COLO668 (cell line): Measurements from ENCODE around the gene CADM4.
A peak's percentile ranks its signal among the peaks of the same experiment; 100 is the strongest.

Experiments
- DNase-seq: peaks from one replicate; lab custom pipeline; 2025; ENCODE audit not compliant: unreplicated experiment; lab: John Stamatoyannopoulos, UW

The CADM4 gene

GRCh38 chr19:43634872-43635560 lies 4.6 kb downstream of the CADM4 start:
- no peak for DNase-seq

- no peak for DNase-seq
Observed at GRCh38 chr19:43634506-43634871, 5.2 kb downstream of the CADM4 start.

GRCh38 chr19:43634068-43634467 lies 5.6 kb downstream of the CADM4 start:
- DNase-seq = no peak

- DNase-seq = no peak
Observed at GRCh38 chr19:43633520-43633919, 6.1 kb downstream of the CADM4 start.

- no peak for DNase-seq
Observed at GRCh38 chr19:43631491-43631890, 8.2 kb downstream of the CADM4 start.

- DNase-seq = no peak
Observed at GRCh38 chr19:43628646-43629326, 10.9 kb downstream of the CADM4 start.

GRCh38 chr19:43626838-43627237 lies 12.8 kb downstream of the CADM4 start:
- no peak for DNase-seq

DNA sequence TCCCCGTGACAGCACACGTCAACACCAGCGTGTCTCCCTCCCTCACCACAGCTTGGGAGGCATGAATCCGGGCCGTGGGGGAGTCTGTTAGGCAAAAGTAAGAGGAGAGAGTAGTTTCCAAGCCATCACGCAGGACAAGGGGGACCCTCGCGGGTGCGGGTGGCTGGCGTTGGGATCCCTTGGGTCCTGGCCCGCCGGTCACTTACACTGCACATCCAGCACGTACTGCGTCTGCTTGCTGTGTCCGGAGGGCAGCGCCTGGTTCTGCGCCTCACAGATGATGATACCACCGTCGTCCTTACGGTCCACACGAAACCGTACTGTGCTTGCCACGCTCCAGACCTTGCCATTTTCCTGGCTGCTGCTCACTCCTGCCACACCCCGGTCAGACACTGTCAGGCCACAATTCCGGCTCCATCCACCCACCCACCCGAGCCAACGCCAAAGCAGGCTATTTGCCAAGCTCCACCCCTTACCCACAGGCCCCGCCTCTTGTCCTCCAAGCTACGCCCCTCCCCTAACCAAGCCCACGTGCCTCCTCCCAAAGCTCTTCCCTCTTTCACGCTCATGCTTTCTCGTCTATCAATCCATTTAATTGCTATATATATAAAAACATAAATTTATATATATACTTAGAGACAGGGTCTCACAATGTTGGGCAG lies 13.6 kb downstream of the CADM4 start:
- peak; percentile 5 for DNase-seq

GRCh38 chr19:43624933-43625332 lies 14.7 kb downstream of the CADM4 start:
- DNase-seq = peak; percentile 44

- no peak for DNase-seq
Observed at GRCh38 chr19:43623889-43624670, 15.6 kb downstream of the CADM4 start.

GRCh38 chr19:43622956-43623355 lies 16.7 kb downstream of the CADM4 start:
- DNase-seq = no peak

DNA sequence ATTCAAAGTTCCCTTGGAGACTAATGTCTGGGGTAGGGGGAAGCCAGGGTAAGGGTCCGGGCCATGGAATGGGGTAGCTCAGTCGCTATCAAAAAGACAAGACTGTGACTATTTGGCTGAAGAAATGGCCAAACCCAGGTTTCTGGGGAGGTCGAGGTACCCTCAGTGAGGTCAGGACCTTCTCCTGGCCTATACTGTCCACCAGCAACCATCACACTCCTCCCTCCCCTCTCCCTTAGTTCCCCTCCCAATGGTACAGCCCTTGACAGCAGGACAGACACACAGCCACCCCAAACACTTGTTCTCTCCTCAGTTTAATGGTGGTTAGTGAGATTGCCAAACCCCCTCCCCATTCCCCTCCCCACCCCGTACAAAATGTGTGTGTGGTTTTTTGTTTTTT lies 17.6 kb downstream of the CADM4 start:
- no peak for DNase-seq

GRCh38 chr19:43620061-43621001 lies 19.3 kb downstream of the CADM4 start:
- no peak for DNase-seq

DNA sequence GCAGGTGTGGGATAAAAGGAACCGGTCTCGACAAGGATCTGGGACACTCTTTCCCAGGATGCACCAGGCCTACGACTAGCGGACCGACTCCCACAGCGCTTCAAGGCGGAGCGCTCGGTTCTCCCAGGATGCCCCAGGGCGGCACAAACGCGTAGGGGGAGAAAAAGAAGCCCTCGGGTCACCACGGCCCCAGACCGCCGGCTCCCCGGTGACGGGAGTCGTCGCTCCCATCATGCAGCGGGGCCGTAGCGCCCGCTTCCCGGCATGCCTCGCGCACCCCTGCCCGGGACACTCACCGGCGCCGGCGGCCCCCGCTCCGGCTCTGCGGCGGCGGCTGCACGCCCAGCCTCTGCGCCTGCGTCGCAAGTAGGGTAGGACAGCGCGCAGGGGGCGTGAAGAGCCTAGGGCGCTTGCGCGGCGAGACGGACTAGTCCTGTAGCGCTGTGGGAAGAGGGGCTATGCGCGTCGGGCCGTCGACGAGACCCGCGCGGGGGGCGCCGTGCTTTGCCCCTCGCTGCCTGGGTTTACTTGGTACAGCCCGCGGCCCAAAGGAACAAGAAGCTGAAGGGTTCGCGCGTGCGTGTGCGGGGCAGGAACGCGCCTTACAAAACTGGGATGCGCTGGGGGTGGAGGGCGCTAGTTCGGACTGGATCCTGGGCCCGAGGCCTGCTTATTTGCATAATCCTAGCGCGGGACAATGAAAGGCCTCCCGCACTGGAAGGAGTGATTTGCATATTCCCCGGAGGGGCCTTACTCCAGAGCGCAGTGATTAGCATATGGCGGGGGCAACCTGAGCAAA lies 20.2 kb downstream of the CADM4 start, which contains the start of gene ZNF428:
ZNF428 (minus strand) TSS at position 368 of the 799 bp plus-strand sequence. CDS start 5,325 bp downstream, outside the sequence.
- DNase-seq = peak; percentile 87

DNA sequence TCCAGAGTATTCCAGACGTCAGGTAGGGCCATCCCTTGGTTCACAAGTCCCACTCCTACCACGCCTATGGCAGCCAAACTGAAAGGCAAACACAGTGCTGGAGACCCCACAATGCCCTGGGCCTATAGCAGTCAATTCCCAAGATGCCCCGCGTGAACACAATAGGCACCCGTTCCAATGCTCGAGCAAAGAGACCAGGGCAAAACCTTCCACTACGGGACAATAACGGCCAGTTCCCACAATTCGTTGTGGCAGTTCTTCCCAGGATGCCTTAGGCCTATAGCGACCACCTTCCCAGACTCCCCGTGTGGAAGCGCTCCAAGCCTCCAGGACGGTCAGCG lies 20.8 kb downstream of the CADM4 start:
- peak; percentile 68 for DNase-seq

- no peak for DNase-seq
Observed at GRCh38 chr19:43616954-43617353, 22.7 kb downstream of the CADM4 start.

DNA sequence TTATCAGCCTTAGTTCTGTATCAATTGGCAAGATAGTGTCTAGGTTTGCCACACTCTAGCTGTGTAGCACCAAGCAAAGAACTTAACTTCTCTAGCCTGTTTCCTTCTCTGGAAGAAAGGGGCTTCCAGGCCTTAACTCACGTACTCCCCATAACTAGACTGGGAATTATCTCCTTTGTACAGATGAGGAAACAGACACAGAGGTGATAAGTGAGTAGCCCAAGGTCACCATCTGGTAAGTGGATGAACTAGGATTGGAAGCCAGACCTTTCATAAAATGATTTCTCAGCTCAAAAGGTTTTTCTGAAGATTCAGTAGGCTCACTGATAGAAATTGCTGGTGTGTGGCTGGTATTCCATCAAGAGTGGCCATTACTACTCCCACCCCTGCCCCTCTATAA lies 23.3 kb downstream of the CADM4 start:
- no peak for DNase-seq

- DNase-seq = no peak
Observed at GRCh38 chr19:43612374-43612773, 27.3 kb downstream of the CADM4 start.

DNA sequence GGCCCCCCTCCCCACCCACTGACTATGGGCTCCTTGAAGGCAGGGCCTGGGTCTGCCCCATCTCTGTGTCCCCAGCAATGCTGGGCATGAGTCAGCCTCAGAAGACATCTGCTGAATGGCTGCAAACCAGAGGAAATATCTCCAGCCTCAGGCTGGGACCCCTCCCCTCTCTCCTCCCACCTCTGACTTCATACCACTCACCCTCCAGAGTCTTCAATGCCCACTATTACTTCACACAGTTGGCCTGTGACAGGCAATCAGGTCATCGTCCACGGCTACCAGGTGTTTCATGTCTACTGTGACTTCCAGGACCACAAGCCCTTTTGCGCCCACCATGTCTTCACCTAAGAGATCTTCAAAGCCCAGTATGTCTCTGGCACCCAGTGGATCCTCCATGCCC lies 27.9 kb downstream of the CADM4 start, which contains the start of gene SRRM5:
SRRM5 (plus strand) TSS at position 301 of the 400 bp plus-strand sequence; CDS start at position 335, 34 bp downstream.
- DNase-seq = no peak
